Transverse colon (tissue), 4 donors: Measurements from ENCODE around the gene TRAPPC10.

Source experiments
- CTCF ChIP-seq, 5 experiments: fragments of 200-600 bp in 3 of 5; fragments of 450-650 bp in 2 of 5; sonication (generic) in 3 of 5; IDR thresholded peaks; 1 replicate in 2 of 5; 2 replicates in 3 of 5; pipeline ENCODE4 v1.5.1; 2016 to 2017; ENCODE audit warnings: antibody characterized with exemption in 5 of 5, inconsistent platforms in 3 of 5, mild to moderate bottlenecking in 2 of 5, moderate library complexity in 1 of 5
- EP300 ChIP-seq: sonication (generic); formaldehyde crosslinking; IDR thresholded peaks from one replicate; pipeline ENCODE4 v1.6.1; 2017; ENCODE audit warnings: antibody characterized with exemption, low read depth
- POLR2A ChIP-seq: fragments of 450-650 bp; IDR thresholded peaks from one replicate; pipeline ENCODE4 v1.6.1; 2016; ENCODE audit warnings: antibody characterized with exemption, mild to moderate bottlenecking, moderate library complexity
- POLR2AphosphoS5 ChIP-seq, 3 donors: sonication (generic); formaldehyde crosslinking; IDR thresholded peaks; one replicate each; pipeline ENCODE4 v1.6.1; 2016; ENCODE audit warnings: antibody characterized with exemption in 3 of 3

- no peak for TF ChIP-seq CTCF (IDR thresholded peaks at IDR 0.05)
- no peak for TF ChIP-seq EP300
- TF ChIP-seq POLR2A: no peak
- peak in 2 of 3 donors; percentile 50 to 53 for TF ChIP-seq POLR2AphosphoS5 (IDR thresholded peaks at IDR 0.05)
Observed at GRCh38 chr21:44093761-44094160, 81.7 kb downstream of the TRAPPC10 start.
